GM12864 (cell line): Measurements from ENCODE around the gene ANOS1.

ENCODE experiments used
- DNase-seq: peaks from one replicate; pipeline ENCODE4 v3.0.0-alpha.2; 2011; ENCODE audit warnings: low read depth
- H3K4me3 ChIP-seq: 2 replicates; pipeline ENCODE4 v1.5.1; 2011; ENCODE audit warnings: mild to moderate bottlenecking, low read depth, low read length, control low read depth
- TF ChIP-seq, protein P1 (sequence below): IDR thresholded peaks from 2 replicates; pipeline ENCODE4 v1.5.1; 2011; ENCODE audit warnings: low read depth, mild to moderate bottlenecking, moderate library complexity, low read length, control low read depth, inconsistent platforms; ENCODE audit errors: missing control alignments

The ANOS1 gene

DNA sequence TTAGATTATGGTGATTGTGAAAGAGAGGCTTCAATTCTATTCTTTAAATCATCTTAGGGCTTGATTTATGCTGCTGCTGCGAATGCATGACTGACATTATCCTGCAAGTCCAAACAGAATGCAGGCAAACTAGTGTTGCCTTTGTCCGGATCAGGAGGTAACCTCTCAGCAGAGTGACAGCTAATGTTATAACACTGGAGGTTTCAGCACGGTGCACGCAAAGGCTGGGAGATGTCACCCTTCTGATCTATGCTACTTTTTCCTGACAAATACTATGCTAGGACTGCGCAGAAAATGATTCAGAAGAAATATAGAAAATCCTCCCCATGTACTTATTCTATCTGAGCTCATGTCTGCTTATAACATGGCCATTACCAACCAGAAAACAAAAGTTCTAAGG, 48.2 kb downstream of the ANOS1 start:
- TF ChIP-seq, protein P1, sequence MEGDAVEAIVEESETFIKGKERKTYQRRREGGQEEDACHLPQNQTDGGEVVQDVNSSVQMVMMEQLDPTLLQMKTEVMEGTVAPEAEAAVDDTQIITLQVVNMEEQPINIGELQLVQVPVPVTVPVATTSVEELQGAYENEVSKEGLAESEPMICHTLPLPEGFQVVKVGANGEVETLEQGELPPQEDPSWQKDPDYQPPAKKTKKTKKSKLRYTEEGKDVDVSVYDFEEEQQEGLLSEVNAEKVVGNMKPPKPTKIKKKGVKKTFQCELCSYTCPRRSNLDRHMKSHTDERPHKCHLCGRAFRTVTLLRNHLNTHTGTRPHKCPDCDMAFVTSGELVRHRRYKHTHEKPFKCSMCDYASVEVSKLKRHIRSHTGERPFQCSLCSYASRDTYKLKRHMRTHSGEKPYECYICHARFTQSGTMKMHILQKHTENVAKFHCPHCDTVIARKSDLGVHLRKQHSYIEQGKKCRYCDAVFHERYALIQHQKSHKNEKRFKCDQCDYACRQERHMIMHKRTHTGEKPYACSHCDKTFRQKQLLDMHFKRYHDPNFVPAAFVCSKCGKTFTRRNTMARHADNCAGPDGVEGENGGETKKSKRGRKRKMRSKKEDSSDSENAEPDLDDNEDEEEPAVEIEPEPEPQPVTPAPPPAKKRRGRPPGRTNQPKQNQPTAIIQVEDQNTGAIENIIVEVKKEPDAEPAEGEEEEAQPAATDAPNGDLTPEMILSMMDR, result no peak
- H3K4me3 ChIP-seq, result no peak overlapping the region
- no peak for DNase-seq

- TF ChIP-seq, protein P1, result no peak
- DNase-seq, result no peak
- H3K4me3 ChIP-seq, result no peak overlapping the region
These were observed 52.4 kb downstream of the ANOS1 start for GRCh38 chrX:8679550-8679949.

DNA sequence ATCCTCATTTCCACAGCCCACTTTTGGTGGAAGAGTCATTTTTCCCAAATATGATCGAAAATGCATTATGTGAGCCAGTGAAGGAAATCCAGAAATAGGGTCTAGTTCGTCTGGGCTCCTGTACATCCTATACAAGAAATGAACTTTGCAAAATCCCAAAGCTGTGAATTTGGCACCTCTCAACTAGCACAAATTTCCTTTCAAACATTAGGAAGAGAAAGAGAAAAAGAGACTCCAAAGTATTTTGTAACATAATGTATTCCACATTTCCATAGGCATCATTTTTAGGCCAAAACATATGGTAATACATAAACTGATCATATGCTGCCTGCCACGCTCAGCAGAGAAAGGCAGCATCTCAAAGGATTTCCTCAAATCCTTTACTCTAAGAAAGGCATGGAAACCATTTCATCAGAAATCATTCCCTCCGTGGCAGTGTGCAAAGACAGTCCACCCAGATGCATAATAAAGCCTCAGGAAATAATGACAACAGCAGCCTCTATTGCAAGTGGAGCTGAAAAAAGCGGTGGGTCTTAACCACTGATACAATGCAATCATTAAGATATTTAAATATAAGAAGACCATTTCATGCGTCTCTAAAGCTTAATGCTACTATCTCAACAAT, 56.8 kb downstream of the ANOS1 start:
- H3K4me3 ChIP-seq, result no peak overlapping the region
- DNase-seq, result no peak
- TF ChIP-seq, protein P1, result no peak

DNA sequence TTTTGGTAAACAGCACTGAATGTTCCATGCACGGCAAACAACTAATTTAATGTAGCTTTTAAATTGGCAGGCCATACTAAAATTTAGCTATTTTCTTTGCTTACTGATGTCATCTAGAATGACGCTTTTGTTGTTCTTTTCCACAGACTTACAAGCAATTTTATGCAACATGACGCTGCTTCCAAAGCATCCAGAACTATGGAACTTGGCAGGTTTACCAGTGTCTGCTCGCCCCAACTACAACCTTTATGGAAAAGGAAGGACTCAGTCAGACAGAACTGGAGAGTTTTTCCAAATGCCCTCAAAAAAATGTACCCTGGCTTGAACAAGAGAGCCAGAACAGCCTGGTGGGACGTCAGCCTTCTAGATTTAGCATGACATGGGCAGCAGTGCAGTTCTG, 58.7 kb downstream of the ANOS1 start:
- TF ChIP-seq, protein P1, result no peak
- no peak overlapping the region for H3K4me3 ChIP-seq
- DNase-seq, result no peak

DNA sequence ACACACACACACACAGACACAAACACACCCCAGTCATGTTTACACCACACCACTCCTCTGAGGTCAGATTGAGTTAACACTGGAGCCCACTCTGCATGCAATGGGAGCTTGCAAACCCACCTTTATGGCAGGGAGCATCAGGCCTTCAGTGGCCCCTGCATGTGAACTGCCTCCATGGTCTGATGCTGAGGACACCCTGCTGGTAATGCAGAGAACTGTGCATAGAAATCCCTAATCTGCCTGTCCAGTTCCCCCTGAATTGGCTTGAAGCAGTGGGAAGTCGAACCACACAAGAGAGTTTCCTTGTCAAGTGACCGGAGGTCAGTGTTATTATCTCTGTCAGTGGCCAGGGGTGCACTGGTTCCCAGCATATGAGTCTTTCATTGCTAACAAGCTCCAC, 59.8 kb downstream of the ANOS1 start:
- TF ChIP-seq, protein P1, result no peak
- H3K4me3 ChIP-seq, result no peak overlapping the region
- no peak for DNase-seq

- H3K4me3 ChIP-seq, result no peak overlapping the region
- TF ChIP-seq, protein P1, result no peak
- DNase-seq, result no peak
These were observed 63.1 kb downstream of the ANOS1 start for GRCh38 chrX:8668813-8669212.

DNA sequence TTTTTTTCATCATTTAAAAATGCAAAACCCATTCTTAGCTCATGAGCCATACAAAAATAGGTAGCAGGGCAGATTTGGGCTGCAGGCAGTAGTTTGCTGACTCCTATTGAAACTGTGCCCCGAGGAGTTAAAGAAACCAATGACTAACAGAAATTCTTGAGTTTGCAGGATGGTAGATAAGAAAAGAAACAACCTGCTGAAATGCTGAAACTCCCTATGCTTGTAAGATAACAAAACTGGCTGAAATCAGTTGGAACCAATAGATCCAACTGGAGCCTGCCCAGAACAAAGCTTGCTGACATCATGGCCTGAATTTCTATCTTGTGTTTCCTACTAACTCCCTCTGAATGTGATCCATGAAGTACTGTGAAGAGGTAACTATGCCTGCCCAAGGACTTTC, 68.6 kb downstream of the ANOS1 start:
- H3K4me3 ChIP-seq, result no peak overlapping the region
- TF ChIP-seq, protein P1, result no peak
- no peak for DNase-seq
